Rectal smooth muscle tissue (tissue), 1 donor: ENCODE measurements around the gene PKNOX2.

ENCODE experiments used
- H3K27ac ChIP-seq: one replicate; pipeline ENCODE4 v1.7.0; 2013; ENCODE audit warnings: low read depth, low read length, inconsistent platforms
- H3K27me3 ChIP-seq: one replicate; pipeline ENCODE4 v1.7.0; 2013; ENCODE audit warnings: low read length; ENCODE audit not compliant: control insufficient read depth, insufficient read depth
- H3K36me3 ChIP-seq: one replicate; pipeline ENCODE4 v1.7.0; 2013; ENCODE audit warnings: low read length; ENCODE audit not compliant: control insufficient read depth, insufficient read depth
- H3K4me1 ChIP-seq: one replicate; pipeline ENCODE4 v1.7.0; 2013; ENCODE audit warnings: low read length; ENCODE audit not compliant: control insufficient read depth, insufficient read depth
- H3K4me3 ChIP-seq: one replicate; pipeline ENCODE4 v1.7.0; 2013; ENCODE audit warnings: low read length
- H3K9ac ChIP-seq: one replicate; pipeline ENCODE4 v1.7.0; 2013; ENCODE audit warnings: low read length

PKNOX2 gene

GRCh38 chr11:125328225-125328580, 163.7 kb downstream of the PKNOX2 start:
- Histone ChIP-seq H3K27ac (no peak overlapping the region), H3K36me3 (no peaks in the 10 kb centered on the region), H3K4me1 (no peaks in the 10 kb centered on the region), H3K4me3 (no peak overlapping the region), H3K9ac (no peak overlapping the region), H3K27me3 (no peaks in the 10 kb centered on the region)

DNA sequence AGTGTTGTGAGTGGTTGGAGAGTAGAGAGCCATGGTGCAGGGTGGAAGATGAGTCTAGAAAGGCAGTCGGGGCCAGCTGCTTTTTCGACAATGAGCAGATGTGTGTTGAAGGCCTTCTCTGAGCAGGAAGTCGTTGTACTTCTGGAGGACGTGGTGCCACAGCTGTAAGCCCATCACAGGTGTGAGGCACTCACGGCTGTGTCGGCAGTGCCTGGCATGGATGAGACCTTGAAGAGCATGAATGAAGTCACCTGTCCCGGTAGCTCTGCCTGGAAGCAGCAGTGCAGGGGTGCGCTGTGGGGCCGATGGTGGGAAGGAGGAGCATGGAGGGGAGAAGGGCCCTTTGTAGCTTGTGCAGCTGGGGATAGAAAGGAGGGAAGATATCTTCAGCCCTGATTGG, 165.2 kb downstream of the PKNOX2 start:
- Histone ChIP-seq H3K4me1 (no peaks in the 10 kb centered on the region), H3K36me3 (no peaks in the 10 kb centered on the region), H3K27me3 (no peaks in the 10 kb centered on the region), H3K9ac (no peak overlapping the region), H3K4me3 (no peak overlapping the region), H3K27ac (no peak overlapping the region)

DNA sequence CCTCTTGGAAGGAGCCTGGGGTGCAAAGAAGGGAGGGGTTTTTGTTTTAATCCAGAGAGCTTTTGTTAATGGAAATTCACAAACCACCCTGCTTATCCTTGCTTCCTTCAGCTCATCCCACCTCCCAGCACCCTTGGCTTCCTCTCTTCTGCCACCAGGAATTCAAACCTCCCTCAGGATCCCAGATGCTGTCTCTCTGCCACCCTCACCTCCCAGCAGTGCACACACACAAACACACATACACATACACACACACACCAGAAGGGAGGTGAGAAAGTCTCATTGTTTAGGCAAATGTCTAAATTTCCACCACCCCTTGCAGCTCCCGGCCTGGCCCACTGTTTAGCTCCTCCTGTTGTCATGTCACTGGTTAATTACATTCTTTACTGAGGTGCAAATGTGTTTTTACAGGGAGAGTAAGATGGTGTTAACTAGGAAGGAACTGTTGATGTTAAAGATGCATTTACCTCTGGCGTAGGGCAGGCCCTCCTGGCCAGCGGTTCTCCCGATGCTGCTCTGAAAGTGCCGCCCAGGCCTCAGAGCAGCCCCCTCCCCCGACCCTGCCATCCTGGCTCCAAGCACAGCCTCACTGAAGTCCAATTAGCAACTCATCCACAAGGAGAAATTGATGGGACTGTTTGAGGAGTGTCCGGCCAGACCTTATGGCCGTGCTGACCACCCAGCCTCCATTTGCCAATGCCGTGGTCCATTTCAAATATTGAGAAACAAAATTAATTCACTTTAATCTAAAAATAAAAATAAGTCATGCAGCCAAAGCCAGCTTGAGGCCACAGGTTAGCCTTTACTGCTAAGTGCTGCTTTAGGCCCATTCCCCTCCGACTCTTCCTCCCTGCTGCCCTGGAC, 166.1 kb downstream of the PKNOX2 start:
- Histone ChIP-seq H3K9ac (no peak overlapping the region), H3K27me3 (no peaks in the 10 kb centered on the region), H3K4me1 (no peaks in the 10 kb centered on the region), H3K27ac (no peak overlapping the region), H3K36me3 (no peaks in the 10 kb centered on the region), H3K4me3 (no peak overlapping the region)

- Histone ChIP-seq H3K4me1 (no peaks in the 10 kb centered on the region), H3K27me3 (no peaks in the 10 kb centered on the region)
These were observed 166.9 kb downstream of the PKNOX2 start for GRCh38 chr11:125331357-125332035.

GRCh38 chr11:125332821-125333220, 168.3 kb downstream of the PKNOX2 start:
- H3K27ac ChIP-seq: no peak overlapping the region
- no peak overlapping the region for H3K4me3 ChIP-seq
- H3K36me3 ChIP-seq: no peaks in the 10 kb centered on the region
- no peak overlapping the region for H3K9ac ChIP-seq
- no peaks in the 10 kb centered on the region for H3K4me1 ChIP-seq
- H3K27me3 ChIP-seq: no peaks in the 10 kb centered on the region

More at GRCh38 chr11:125331357-125332035, 166.9 kb downstream of the PKNOX2 start:
- no peak overlapping the region for H3K27ac ChIP-seq
- H3K36me3 ChIP-seq: no peaks in the 10 kb centered on the region
- H3K9ac ChIP-seq: no peak overlapping the region
- no peak overlapping the region for H3K4me3 ChIP-seq

DNA sequence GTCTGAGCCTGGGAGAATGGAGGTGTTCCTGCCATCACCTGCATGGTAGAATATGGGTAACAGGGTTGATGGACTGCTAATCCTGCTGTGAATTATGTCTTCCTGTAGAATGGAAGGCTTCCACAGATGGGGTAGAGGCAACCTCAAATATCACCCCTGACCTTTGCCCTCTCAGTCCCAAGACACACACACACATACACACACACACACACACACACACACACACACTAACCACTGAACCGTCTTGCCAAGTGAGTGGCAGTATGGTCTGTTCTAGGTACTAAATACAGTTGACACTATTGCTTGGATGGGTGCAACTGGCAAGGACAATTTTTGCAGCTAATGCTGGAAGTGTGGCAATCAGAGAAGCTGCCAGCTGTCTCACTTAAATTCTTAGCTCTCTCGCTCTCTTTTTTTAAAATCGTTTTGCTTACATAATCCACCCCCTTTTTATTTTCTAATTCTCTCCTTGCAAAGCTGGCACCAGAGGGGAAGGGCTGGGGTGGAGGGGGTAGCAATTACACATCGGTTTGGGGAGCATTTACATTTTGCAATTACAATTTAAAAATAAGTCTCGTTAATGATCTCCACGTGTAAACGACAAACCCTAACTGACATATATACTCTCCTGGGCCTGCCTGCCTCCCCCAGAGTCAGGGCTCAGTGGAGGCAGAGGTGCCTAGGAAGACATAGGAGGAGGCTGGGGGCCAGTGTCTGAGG, 169.0 kb downstream of the PKNOX2 start:
- no peaks in the 10 kb centered on the region for H3K27me3 ChIP-seq

DNA sequence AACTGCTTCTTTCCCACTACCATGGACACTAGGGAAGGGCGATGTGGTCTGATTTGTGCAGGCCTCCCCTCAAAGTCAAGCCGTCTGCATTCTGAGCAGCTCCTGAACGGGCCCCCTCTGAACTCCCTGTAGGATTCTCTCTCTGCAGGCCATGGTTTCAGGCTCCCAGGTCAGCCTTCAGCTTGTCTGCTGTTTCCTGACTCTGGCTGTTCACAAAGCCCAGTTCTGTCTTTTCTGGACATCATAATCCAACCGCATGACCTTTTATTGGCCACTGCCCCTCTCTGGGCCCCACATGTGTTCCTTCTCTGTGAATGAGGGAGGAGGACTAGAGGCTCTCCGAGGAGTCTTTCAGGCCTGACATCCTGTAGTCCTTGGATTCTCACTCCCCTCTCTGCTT, 170.6 kb downstream of the PKNOX2 start:
- H3K4me1 ChIP-seq: no peaks in the 10 kb centered on the region
- no peak overlapping the region for H3K4me3 ChIP-seq
- H3K9ac ChIP-seq: no peak overlapping the region
- no peaks in the 10 kb centered on the region for H3K36me3 ChIP-seq
- no peaks in the 10 kb centered on the region for H3K27me3 ChIP-seq
- no peak overlapping the region for H3K27ac ChIP-seq

More for the DNA sequence above, 169.0 kb downstream of the PKNOX2 start:
- no peaks in the 10 kb centered on the region for H3K4me1 ChIP-seq
- H3K9ac ChIP-seq: no peak overlapping the region
- H3K36me3 ChIP-seq: no peaks in the 10 kb centered on the region
- H3K27ac ChIP-seq: no peak overlapping the region
- H3K4me3 ChIP-seq: no peak overlapping the region

DNA sequence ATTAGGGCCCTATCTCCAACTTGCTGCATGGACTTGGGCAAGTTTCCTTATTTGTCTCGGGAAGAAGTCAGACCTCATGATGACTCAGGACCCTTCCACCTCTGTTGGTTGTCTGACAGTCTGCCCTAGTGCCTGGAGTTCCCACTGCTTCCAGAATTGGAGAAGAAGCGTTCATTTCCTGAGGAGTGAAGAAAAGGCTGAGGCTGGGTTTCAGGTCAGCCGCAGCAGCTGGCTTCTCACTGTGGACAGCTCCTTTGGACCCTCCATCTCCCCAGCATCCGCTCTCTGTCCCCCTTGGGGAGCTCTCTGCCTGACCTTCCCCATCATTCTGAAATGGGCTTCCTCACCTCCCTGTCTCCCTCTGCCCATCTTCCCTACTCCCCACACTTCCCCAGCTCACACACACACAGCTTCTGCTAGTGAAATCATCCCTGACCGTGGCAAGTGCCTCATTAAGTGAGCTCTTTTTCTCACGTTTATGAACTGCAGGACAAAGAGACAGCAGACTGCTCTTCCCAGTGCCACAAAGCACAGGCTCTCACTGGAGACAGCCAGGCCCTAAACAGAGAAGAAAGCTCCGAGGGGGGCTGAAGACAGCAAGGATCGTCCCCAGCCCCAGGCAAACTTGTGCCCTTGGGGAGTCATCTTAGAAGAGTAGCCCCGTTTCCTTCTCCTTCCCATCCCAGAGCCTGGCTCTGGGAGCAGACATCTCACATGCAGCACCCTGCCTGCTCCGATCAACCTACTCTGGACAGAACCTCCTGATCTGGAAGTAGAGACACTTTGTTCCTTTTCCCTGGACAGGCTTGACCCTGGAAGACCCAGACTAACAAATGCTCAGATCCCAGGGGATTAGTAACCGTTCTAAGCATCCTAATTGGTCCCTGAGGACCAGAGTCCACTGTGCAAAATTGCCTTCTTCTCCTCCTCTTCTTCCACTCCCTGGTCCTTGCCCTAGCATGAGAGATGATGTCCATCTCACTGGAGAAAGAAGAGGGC, 173.6 kb downstream of the PKNOX2 start:
- Histone ChIP-seq H3K4me1 (no peaks in the 10 kb centered on the region), H3K27me3 (no peaks in the 10 kb centered on the region), H3K27ac (peak overlapping the region; percentile 34), H3K9ac (no peak overlapping the region), H3K4me3 (no peak overlapping the region), H3K36me3 (no peaks in the 10 kb centered on the region)

- Histone ChIP-seq H3K27ac (peak overlapping the region; percentile 34), H3K4me3 (no peak overlapping the region), H3K27me3 (no peaks in the 10 kb centered on the region), H3K9ac (no peak overlapping the region), H3K4me1 (no peaks in the 10 kb centered on the region), H3K36me3 (no peaks in the 10 kb centered on the region)
These were observed 174.6 kb downstream of the PKNOX2 start for GRCh38 chr11:125338886-125339811.

- no peaks in the 10 kb centered on the region for H3K27me3 ChIP-seq
- H3K4me3 ChIP-seq: no peak overlapping the region
- no peaks in the 10 kb centered on the region for H3K36me3 ChIP-seq
- peaks cover 2% of the 10 kb centered on the region for H3K4me1 ChIP-seq
- no peak overlapping the region for H3K27ac ChIP-seq
- no peak overlapping the region for H3K9ac ChIP-seq
These were observed 177.1 kb downstream of the PKNOX2 start for GRCh38 chr11:125341676-125342075.
